GM12873 (cell line): ENCODE data around the gene RPS4Y2.

Experiments used
- CTCF ChIP-seq: IDR thresholded peaks from 2 replicates; pipeline ENCODE4 v1.5.1; 2012; ENCODE audit warnings: low read depth, mild to moderate bottlenecking, moderate library complexity, low read length, control low read depth; ENCODE audit not compliant: insufficient read depth; ENCODE audit errors: missing control alignments

Gene RPS4Y2

GRCh38 chrY:20781408-20781807, 25.5 kb downstream of the RPS4Y2 start:
- TF ChIP-seq CTCF: no peak

- no peak for TF ChIP-seq CTCF
These were observed 29.1 kb downstream of the RPS4Y2 start for GRCh38 chrY:20784965-20785364.

GRCh38 chrY:20787076-20787475, 31.2 kb downstream of the RPS4Y2 start:
- no peak for TF ChIP-seq CTCF

- TF ChIP-seq CTCF: no peak
These were observed 42.6 kb downstream of the RPS4Y2 start for GRCh38 chrY:20798351-20799049.

- no peak for TF ChIP-seq CTCF
These were observed 46.8 kb downstream of the RPS4Y2 start for GRCh38 chrY:20802659-20803058.

GRCh38 chrY:20806243-20806642, 50.3 kb downstream of the RPS4Y2 start:
- TF ChIP-seq CTCF: no peak

GRCh38 chrY:20813459-20813858, 57.6 kb downstream of the RPS4Y2 start:
- TF ChIP-seq CTCF: no peak

GRCh38 chrY:20814794-20815193, 58.9 kb downstream of the RPS4Y2 start:
- TF ChIP-seq CTCF: no peak
